ENCODE data around the gene ZSWIM7.

DNA sequence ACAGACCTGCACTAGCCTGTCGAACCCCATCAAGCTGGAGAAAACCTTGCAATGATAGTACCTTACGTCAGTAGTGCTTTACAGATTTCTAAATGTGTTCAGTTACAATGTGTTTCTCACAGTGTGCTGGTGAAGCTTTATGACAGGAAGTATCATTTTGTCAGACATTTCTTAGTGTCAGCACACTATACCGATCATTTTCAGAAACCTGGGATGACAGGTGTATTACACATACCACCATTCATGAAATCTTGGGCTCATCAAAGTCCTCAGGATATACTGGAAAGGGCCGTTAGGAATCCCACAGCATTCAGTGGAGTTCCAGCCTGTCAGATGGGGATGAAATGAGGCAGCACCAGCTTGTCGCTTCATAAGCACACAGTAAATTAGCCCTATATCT lies 27.4 kb upstream of the ZSWIM7 start:
- TF ChIP-seq, protein P1, sequence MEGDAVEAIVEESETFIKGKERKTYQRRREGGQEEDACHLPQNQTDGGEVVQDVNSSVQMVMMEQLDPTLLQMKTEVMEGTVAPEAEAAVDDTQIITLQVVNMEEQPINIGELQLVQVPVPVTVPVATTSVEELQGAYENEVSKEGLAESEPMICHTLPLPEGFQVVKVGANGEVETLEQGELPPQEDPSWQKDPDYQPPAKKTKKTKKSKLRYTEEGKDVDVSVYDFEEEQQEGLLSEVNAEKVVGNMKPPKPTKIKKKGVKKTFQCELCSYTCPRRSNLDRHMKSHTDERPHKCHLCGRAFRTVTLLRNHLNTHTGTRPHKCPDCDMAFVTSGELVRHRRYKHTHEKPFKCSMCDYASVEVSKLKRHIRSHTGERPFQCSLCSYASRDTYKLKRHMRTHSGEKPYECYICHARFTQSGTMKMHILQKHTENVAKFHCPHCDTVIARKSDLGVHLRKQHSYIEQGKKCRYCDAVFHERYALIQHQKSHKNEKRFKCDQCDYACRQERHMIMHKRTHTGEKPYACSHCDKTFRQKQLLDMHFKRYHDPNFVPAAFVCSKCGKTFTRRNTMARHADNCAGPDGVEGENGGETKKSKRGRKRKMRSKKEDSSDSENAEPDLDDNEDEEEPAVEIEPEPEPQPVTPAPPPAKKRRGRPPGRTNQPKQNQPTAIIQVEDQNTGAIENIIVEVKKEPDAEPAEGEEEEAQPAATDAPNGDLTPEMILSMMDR (conservative IDR thresholded peaks at IDR 0.05) = no peak
- TF ChIP-seq EZH2 (IDR thresholded peaks at IDR 0.05; ENCODE audit: low read depth) = no peak
